Fibroblast of lung (primary cell): ENCODE data around the gene OLFML3. TPM values are rescaled to one million over a fixed set of nuclear protein-coding genes. Genes with fewer than 3 reads are reported as not detected.

Experiments
- DNase-seq, 2 donors: peaks; one replicate each; pipeline versions ENCODE4 v3.0.0 to v3.0.0-alpha.2; 2010; ENCODE audit warnings: low read depth in 2 of 2
- H2AFZ ChIP-seq: 2 replicates; pipeline ENCODE4 v1.5.1; 2012; ENCODE audit warnings: low read length, control low read depth, inconsistent platforms
- H3K27ac ChIP-seq: 2 replicates; pipeline ENCODE4 v1.5.1; 2011; ENCODE audit warnings: low read length, control low read depth; ENCODE audit not compliant: insufficient read depth
- H3K27me3 ChIP-seq: 2 replicates; pipeline ENCODE4 v1.5.1; 2011; ENCODE audit warnings: mild to moderate bottlenecking, low read length; ENCODE audit not compliant: control insufficient read depth, insufficient read depth
- H3K36me3 ChIP-seq: 2 replicates; pipeline ENCODE4 v1.5.1; 2011; ENCODE audit warnings: low read length; ENCODE audit not compliant: control insufficient read depth, insufficient read depth
- H3K4me1 ChIP-seq: 2 replicates; pipeline ENCODE4 v1.5.1; 2011; ENCODE audit warnings: low read length; ENCODE audit not compliant: control insufficient read depth, insufficient read depth; ENCODE audit errors: extremely low read depth
- H3K4me2 ChIP-seq: 2 replicates; pipeline ENCODE4 v1.5.1; 2011; ENCODE audit warnings: low read length, control low read depth; ENCODE audit not compliant: insufficient read depth; ENCODE audit errors: extremely low read depth
- H3K4me3 ChIP-seq, 4 experiments: fragments of 200-600 bp in 1 of 4; sonication (generic) in 1 of 4; replicated peaks in 1 of 4; 2 replicates each; pipeline ENCODE4 v1.5.1; 2011 to 2016; ENCODE audit warnings: low read length in 4 of 4, low read depth in 3 of 4, mild to moderate bottlenecking in 3 of 4, control low read depth in 2 of 4, inconsistent platforms in 1 of 4, mixed read lengths in 1 of 4; ENCODE audit not compliant: insufficient read depth in 1 of 4; ENCODE audit errors: control extremely low read depth in 1 of 4
- H3K79me2 ChIP-seq: 2 replicates; pipeline ENCODE4 v1.5.1; 2012; ENCODE audit warnings: mild to moderate bottlenecking, low read length, inconsistent platforms; ENCODE audit not compliant: control insufficient read depth, insufficient read depth
- H3K9ac ChIP-seq: 2 replicates; pipeline ENCODE4 v1.5.1; 2011; ENCODE audit warnings: mild to moderate bottlenecking, low read length, control low read depth; ENCODE audit not compliant: insufficient read depth
- H3K9me3 ChIP-seq: 2 replicates; pipeline ENCODE4 v1.5.1; 2012; ENCODE audit warnings: low read depth, low read length; ENCODE audit not compliant: control insufficient read depth, insufficient read depth
- H4K20me1 ChIP-seq: 2 replicates; pipeline ENCODE4 v1.5.1; 2011; ENCODE audit warnings: low read length; ENCODE audit not compliant: control insufficient read depth, insufficient read depth; ENCODE audit errors: extremely low read depth
- CTCF ChIP-seq, 2 donors: IDR thresholded peaks in 1 of 2; conservative IDR thresholded peaks in 1 of 2; 1 replicate in 1 of 2; 2 replicates in 1 of 2; pipeline ENCODE4 v1.5.1; 2011 to 2012; ENCODE audit warnings: low read length in 2 of 2, control low read depth in 1 of 2, inconsistent platforms in 1 of 2, low read depth in 1 of 2, mild to moderate bottlenecking in 1 of 2
- EZH2 ChIP-seq: IDR thresholded peaks from 2 replicates; pipeline ENCODE4 v1.5.1; 2012; ENCODE audit warnings: low read length, control low read depth, mild to moderate bottlenecking; ENCODE audit errors: missing control alignments
- polyA plus RNA-seq, 2 donors: library from polyadenylated mRNA; depleted of rRNA in 1 of 2; stranded (reverse) in 1 of 2; unstranded in 1 of 2; fragments of >200 nt; gene quantifications; 2 replicates each; pipeline ENCODE4 v1.2.1, GENCODE V29; 2011 to 2012; ENCODE audit warnings: missing spikeins in 1 of 2
- total RNA-seq: library from RNA; depleted of rRNA; stranded (reverse); fragments of >200 nt; gene quantifications from 2 replicates; pipeline ENCODE4 v1.2.1, GENCODE V29; 2014

Gene OLFML3
- total and polyA plus RNA-seq, 2 donors (not counting 1 experiment from before 2014, with no cell fraction given), result 68.0 to 133 TPM

GRCh38 chr1:114008993-114009392 lies 29.7 kb downstream of the OLFML3 start:
- Histone ChIP-seq H3K9ac (no peak overlapping the region), H3K4me2 (no peak overlapping the region)
- peak in 1 of 2 donors; percentile 10 for DNase-seq

DNA sequence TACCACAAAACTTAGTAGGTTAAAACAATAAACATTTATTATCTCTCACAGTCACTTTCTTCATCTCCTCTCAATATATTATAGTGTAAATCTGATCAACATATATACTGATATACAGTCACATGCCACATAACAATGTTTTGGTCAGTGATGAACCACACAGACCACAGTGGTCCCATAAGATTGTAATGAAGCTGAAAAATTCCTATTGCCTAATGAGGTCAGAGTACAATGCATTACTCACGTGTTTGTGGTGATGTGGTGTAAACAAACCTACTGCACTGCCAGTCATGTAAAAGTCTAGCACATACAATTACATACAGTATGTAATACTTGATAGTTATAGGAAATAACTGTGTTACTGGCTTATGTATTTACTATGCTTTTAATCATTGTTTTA lies 30.1 kb downstream of the OLFML3 start:
- Histone ChIP-seq H2AFZ (no peak overlapping the region), H3K79me2 (no peaks in the 10 kb centered on the region), H3K27me3 (no peaks in the 10 kb centered on the region), H3K4me2 (no peak overlapping the region), H3K4me3 (no peak overlapping the region), H3K9me3 (no peaks in the 10 kb centered on the region), H4K20me1 (no peaks in the 10 kb centered on the region), H3K36me3 (no peaks in the 10 kb centered on the region), H3K4me1 (peaks cover 2% of the 10 kb centered on the region), H3K27ac (no peak overlapping the region), H3K9ac (no peak overlapping the region)
- DNase-seq, result peak; percentile 60 to 61
- TF ChIP-seq EZH2 (no peak), CTCF (conservative IDR thresholded peaks at IDR 0.05 in 1 of 2, IDR thresholded peaks at IDR 0.05 in 1 of 2; ENCODE audit: low read depth in 1 of 2, low read length in 2 of 2) (no peak)

More at GRCh38 chr1:114008993-114009392, 29.7 kb downstream of the OLFML3 start:
- Histone ChIP-seq H2AFZ (no peak overlapping the region), H3K4me3 (no peak overlapping the region), H3K27ac (no peak overlapping the region), H3K9me3 (no peaks in the 10 kb centered on the region), H3K36me3 (no peaks in the 10 kb centered on the region), H3K79me2 (no peaks in the 10 kb centered on the region), H3K27me3 (no peaks in the 10 kb centered on the region), H3K4me1 (peaks cover 2% of the 10 kb centered on the region), H4K20me1 (no peaks in the 10 kb centered on the region)
- no peak for TF ChIP-seq EZH2

GRCh38 chr1:114010433-114011184 lies 31.3 kb downstream of the OLFML3 start:
- Histone ChIP-seq H4K20me1 (no peaks in the 10 kb centered on the region), H3K36me3 (no peaks in the 10 kb centered on the region)

More at GRCh38 chr1:114010433-114011184, 31.3 kb downstream of the OLFML3 start:
- H3K79me2 ChIP-seq, result no peaks in the 10 kb centered on the region
- no peak for DNase-seq
- TF ChIP-seq EZH2 (no peak), CTCF (conservative IDR thresholded peaks at IDR 0.05 in 1 of 2, IDR thresholded peaks at IDR 0.05 in 1 of 2; ENCODE audit: low read depth in 1 of 2, low read length in 2 of 2) (no peak)
- H3K4me1 ChIP-seq, result peaks cover 2% of the 10 kb centered on the region
- H3K4me3 ChIP-seq, result no peak overlapping the region
- H2AFZ ChIP-seq, result no peak overlapping the region
- H3K4me2 ChIP-seq, result no peak overlapping the region
- no peak overlapping the region for H3K27ac ChIP-seq
- no peaks in the 10 kb centered on the region for H3K9me3 ChIP-seq
- no peak overlapping the region for H3K9ac ChIP-seq
- H3K27me3 ChIP-seq, result no peaks in the 10 kb centered on the region
